Retinal pigment epithelial cell (primary cell): ENCODE results near the gene USP34.

Experiments used
- DNase-seq: peaks from one replicate; pipeline ENCODE4 v3.0.0-alpha.2; 2010; ENCODE audit warnings: low read depth
- H3K4me3 ChIP-seq: 2 replicates; pipeline ENCODE4 v1.5.1; 2011; ENCODE audit warnings: mild to moderate bottlenecking, low read length, control low read depth, moderate library complexity
- TF ChIP-seq, protein P1 (sequence below): conservative IDR thresholded peaks from 2 replicates; pipeline ENCODE4 v1.5.1; 2011; ENCODE audit warnings: low read depth, low read length, control low read depth, inconsistent platforms

USP34 gene

GRCh38 chr2:61178603-61179545, 292.0 kb downstream of the USP34 start:
- TF ChIP-seq, protein P1, sequence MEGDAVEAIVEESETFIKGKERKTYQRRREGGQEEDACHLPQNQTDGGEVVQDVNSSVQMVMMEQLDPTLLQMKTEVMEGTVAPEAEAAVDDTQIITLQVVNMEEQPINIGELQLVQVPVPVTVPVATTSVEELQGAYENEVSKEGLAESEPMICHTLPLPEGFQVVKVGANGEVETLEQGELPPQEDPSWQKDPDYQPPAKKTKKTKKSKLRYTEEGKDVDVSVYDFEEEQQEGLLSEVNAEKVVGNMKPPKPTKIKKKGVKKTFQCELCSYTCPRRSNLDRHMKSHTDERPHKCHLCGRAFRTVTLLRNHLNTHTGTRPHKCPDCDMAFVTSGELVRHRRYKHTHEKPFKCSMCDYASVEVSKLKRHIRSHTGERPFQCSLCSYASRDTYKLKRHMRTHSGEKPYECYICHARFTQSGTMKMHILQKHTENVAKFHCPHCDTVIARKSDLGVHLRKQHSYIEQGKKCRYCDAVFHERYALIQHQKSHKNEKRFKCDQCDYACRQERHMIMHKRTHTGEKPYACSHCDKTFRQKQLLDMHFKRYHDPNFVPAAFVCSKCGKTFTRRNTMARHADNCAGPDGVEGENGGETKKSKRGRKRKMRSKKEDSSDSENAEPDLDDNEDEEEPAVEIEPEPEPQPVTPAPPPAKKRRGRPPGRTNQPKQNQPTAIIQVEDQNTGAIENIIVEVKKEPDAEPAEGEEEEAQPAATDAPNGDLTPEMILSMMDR, result no peak
- DNase-seq, result no peak
- no peak overlapping the region for H3K4me3 ChIP-seq

DNA sequence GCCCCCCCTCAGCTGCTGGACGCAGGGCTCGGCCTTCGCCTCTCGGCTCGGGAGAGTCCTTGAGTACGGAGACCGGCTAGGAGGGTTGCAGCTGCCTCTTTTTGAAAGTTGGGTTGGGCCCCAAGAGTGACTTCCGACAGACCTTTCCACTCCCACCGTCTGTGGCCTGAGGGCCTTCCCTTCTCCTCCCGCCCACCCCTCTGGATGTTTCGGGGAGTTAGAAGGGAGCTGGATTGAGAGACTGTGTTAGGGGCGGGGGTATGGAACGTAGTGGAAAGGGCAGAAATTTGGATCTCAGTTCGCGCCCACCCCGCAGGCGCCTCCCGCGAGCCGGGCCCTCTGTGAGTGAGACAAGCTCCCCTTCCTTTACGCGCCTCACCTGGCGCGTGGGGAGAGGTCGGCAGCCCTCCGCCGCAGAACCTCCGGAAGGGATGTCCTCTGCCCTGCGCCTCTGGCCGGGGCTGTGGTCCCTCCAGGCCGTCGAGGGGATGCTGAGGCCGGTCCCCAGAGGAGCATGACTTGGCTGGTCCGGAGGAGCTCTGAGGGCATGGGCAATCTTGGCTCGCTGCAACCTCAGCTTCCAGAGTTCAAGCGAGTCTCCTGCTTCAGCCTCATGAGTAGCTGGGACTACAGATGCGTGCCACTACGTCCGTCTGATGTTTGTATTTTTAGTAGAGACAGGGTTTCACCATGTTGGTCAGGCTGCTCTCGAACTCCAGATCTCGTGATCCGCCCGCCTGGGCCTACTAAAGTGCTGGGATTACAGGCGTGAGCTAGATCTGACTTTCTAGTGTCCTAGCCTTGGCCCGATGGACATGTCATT, 292.9 kb downstream of the USP34 start:
- TF ChIP-seq, protein P1, result no peak
- H3K4me3 ChIP-seq, result peak overlapping the region; percentile 62
- DNase-seq, result no peak

GRCh38 chr2:61176755-61177726, 293.8 kb downstream of the USP34 start:
- TF ChIP-seq, protein P1, result no peak
- DNase-seq, result peak; percentile 67
- peak overlapping the region; percentile 69 for H3K4me3 ChIP-seq

DNA sequence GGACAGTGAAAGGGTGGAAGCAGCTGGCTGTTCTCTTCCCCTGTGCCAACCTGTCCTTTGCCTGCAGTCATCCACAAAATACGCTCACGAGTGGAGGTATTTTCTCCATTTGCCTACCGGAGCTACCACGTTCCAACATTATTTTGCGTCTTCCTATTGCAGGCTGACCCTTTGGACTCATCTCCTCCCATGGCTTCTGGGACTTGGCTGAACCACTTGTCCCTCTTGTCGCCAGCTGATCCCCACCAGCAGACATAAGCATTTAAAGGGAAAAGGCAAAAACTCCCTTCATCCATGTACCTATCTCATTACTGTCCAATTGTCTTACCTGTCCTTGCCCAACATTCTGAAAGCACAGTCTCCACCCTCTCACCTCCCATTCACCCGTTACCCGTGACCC, 295.9 kb downstream of the USP34 start:
- TF ChIP-seq, protein P1, result no peak
- no peak overlapping the region for H3K4me3 ChIP-seq
- no peak for DNase-seq

DNA sequence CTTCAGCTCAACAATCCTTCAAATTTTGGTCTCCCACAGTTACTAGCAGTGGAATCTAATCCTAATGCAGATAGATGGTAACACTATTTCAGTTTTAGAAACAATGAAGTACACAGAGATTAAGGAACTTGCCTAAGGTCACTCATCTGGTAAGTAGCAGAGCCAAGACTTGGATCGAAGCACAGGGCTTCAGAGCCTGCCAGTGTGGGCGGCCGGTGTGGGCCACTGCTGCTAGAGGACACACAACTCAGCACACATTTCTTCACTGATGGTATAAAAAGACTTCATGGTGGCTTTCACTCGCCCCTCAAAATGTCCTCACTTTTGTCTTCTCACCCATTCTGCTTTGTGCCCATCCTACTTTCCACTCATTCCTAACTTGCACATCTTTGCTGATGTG, 297.8 kb downstream of the USP34 start:
- no peak overlapping the region for H3K4me3 ChIP-seq
- TF ChIP-seq, protein P1, result no peak
- no peak for DNase-seq

DNA sequence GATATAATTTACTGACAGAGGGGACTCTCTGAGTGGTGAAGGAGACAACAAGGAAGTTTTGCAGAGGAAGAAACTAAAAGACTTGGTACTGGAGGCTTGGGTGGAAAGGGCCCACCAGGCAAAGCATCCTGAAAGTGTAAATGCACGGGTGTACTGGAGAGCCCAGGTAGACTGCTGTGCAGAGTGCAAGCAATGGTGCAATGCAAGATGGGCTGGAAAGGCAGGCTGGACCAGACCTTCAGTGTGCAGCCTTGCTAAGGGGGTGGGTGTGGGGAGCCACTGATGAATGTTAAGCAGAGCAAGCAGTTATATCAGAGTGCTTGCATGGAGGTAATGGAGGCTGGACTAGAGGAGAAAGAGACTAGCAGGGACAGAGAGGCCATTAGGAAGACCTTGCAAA, 298.2 kb downstream of the USP34 start:
- no peak for DNase-seq
- H3K4me3 ChIP-seq, result no peak overlapping the region
- TF ChIP-seq, protein P1, result no peak
